NCI-H128 (cell line): ENCODE data around the gene CACNA1B.

Source experiments
- DNase-seq: peaks from one replicate; lab custom pipeline; 2025; ENCODE audit not compliant: unreplicated experiment; lab: John Stamatoyannopoulos, UW

The CACNA1B gene

GRCh38 chr9:137959641-137960411 lies 82.2 kb downstream of the CACNA1B start:
- no peak for DNase-seq

GRCh38 chr9:137960496-137960895 lies 82.9 kb downstream of the CACNA1B start:
- DNase-seq, result no peak

DNA sequence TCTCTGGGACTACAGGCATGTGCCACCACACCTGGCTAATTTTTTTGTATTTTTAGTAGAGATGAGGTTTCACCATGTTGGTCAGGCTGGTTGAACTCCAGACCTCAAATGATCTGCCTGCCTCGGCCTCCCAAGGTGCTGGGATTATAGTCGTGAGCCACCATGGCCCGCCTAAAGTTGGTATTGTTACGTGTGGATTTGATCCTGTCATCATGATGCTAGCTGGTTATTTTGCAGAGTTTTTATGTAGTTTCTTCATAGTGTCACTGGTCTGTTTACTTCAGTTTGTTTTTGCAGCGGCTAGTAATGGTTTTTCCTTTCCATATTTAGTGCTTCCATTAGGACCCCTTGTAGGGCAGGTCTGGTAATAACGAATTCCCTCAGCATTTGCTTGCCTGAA lies 85.9 kb downstream of the CACNA1B start:
- no peak for DNase-seq

GRCh38 chr9:137965177-137965795 lies 87.7 kb downstream of the CACNA1B start:
- DNase-seq, result no peak

DNA sequence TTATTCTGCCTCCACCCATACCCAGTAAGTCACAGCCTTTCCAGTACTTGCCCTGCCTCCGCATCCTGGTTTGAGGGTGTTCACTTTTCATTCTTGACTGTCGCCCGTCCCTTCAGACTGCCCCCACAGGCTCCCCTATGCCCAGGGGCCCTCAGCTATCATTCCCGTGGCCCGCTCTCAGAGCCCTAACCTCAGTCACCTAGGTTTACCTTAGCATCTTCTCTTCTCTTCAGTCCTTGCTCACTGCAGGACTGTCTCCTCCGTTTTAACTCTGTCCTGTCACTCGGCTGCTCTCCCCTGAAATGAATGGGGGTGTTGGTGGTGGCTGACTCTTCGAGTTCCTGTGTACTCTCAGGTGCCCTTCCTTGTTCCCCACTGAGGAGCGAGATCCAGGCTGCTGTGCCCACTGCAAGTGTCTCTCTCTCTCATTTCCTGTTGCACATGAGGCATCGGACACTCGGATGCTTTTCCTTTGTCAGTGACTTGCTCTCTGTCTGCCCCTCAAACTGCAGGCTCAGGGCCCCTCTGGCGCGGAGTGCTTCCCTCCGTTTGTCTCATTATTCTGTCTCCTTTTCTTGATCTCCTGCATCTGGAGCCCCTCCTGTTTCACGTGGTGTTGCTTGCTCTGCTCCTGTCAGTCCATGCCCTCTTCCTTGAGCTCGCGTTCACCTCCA lies 89.8 kb downstream of the CACNA1B start:
- DNase-seq, result no peak

DNA sequence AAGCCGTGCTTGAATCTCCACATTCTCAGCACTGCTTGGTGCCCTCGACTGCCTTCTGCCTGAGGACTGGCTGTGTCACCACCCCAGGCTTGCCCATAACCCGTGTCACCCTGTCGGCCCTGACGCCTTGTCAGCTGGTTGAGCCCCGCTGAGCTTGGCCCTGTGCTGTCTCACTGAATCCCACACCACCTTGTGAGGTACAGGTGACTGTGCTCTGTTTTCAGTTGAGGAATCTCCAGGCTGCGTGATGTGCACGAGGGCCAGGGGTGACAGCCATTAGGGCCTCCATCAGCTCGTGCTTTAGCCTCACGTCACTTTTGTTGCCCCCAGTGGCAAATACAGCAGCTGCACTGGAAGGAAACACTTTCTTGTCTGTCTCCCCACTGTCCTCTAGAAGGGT lies 90.7 kb downstream of the CACNA1B start:
- no peak for DNase-seq

DNA sequence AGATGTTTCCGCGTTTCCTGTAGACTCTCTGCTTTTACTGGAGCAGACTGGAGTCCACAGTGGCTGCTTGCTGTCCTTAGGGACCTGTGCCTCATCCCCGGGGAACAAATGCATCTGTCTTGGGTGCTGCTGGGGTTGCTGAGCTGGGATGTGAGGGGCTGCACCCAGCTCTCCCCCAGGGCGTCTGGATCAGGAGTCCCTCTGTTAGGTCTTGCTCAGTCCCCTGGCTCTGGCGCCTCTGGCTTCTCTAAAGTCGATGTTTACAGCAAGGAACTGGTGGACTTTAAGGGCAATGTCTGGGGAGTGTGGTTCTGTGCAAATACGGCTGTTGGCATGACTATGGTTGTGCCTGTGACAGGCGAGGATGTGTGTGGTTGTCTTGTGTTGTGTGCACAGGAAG lies 91.4 kb downstream of the CACNA1B start:
- DNase-seq, result no peak

DNA sequence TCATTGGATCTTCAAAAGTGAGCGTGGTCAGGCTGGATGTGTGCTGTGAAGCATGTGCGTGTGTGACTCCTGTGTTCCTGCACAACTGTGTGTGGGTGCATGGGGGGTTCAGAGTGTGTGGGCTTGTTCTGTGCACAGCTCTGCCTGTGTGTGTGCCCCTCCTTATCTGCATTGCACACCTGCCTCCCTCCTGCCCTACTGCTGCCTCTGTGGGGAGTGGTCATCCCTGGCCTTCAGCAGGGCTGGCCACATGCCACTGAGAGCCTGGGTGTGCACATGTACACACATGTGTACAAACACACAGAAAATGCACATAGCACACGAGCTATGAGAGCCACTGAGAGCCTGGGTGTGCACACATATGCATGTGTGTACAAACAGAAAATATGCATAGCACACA lies 92.1 kb downstream of the CACNA1B start:
- DNase-seq, result no peak

DNA sequence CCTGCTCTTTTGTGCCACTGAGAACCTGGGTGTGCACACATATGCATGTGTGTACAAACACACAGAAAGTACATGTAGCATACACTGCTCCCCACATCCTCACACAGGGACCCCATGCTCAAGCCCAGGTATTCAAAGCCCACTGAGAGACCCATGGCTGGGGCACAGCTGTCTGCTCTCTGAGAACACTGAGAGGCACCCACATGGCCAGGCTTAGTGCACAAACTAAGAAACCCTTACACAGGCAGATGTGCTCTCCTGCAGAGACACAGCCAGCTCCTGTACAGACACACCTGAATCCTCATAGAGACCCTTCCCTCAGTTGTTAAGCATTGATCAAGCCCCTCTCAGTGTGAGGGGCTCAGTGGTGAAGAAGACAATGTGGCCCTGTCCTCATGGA lies 92.5 kb downstream of the CACNA1B start:
- no peak for DNase-seq

GRCh38 chr9:137970686-137971476 lies 93.3 kb downstream of the CACNA1B start:
- no peak for DNase-seq

DNA sequence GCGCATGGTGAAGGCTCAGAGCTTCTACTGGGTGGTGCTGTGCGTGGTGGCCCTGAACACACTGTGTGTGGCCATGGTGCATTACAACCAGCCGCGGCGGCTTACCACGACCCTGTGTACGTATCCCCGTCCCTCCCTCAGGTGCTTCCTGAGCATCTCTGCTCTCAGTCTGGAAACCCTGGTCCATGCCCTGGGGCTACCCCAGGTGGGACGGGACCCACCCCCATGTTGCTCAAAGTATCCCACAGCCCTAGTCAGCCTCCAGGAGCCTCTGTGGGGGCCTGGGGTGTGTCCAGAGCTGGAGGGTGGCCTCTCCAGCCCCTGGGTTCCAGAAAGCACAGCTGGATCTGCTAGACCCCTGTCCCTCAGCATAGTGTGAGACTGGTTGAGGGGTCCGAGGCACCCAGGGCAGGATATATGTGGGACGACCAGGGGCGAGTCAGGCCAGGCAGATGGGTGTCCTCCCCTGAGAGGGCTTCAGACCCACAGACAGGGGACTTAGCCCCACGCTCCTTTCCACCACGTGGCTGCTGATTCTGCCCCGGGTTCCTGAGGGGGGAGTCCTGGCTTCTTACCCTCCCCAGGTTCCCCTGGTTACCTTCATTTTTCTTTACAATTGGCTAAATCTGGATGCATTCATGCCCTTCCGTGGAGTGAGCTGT lies 94.0 kb downstream of the CACNA1B start:
- no peak for DNase-seq

- DNase-seq, result no peak
Measured at GRCh38 chr9:137972355-137972987, 94.9 kb downstream of the CACNA1B start.

DNA sequence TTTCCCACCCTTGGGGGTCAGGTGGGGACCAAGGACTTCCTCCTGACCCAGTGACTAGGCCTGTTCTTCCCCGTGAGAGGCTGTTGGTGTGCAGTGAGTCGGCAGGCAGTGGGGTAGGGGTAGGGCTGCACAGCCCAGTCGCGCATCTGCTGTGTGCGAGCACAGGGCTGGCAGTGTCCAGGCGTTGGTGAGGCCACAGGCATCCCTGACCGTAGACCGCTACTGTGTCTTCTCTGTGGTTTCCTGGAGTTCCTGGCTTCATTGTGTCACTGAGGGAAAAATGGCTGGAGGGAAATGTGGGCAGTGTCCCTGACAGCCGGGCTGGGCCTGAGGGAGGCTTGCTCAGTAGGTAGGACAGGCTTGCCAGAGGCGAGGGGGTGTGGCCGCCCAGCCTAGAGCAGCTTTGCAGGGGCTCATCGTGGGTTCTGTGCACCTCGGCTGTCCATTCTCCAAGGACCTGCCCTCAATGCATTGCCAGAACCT lies 95.4 kb downstream of the CACNA1B start:
- no peak for DNase-seq

DNA sequence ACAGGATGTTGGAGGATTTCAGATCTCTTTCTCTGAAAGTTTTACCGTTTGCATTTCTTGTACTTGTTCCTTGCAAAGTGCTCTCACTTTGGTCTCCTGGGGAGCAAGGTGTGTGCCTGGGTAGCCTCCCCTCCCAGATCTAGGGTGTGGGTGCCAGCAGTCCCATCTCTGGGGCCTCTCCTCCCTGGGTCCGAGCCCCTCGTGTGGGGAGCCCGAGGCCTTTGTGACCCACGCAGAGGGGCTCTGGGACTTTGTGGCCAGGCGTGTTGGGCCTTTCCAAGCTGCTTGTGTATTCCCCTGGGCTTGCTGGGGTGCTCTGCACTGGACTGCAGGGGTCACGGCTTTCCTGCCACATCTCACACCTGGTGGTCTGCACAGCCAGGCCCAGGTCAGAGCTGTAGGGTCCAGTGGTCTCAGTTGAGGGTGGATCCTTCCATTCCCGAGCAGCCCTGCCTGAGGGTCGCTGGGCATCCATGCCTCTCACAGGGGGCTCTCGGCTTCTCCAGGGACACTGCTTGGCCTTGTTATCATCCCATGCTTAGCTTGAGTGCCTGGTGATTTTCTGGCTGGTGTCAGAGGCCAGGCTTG lies 96.3 kb downstream of the CACNA1B start:
- DNase-seq, result no peak

GRCh38 chr9:137974746-137975526 lies 97.4 kb downstream of the CACNA1B start:
- DNase-seq, result no peak

GRCh38 chr9:137975527-137975913 lies 97.9 kb downstream of the CACNA1B start:
- no peak for DNase-seq

DNA sequence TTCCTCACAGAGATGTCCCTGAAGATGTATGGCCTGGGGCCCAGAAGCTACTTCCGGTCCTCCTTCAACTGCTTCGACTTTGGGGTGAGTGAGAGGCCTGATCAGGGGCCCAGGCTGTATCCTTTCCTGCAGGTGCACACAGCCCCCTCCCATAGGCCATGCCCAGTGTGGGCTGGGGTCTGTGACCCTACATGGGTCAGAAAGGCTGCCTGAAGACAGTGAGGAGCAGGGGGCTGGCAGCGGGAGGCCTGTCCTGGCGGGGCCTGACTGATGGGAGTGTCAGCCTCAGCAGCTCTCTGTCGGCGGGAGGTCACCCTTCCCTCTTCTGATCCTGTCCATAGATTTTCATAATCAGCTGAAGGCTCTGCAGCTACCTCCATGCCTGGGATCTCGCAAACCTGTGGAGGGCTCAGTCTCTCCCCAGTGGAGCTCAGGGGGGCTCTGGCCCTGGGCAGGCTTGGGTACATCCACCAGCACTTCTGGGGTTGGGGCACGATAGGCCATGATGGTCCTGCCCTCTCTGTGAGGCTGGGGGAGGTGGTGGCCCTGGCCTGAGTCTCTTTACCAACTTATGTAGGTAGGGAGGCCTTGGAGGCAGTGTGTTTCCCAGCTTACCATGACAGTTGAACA lies 98.5 kb downstream of the CACNA1B start:
- no peak for DNase-seq

DNA sequence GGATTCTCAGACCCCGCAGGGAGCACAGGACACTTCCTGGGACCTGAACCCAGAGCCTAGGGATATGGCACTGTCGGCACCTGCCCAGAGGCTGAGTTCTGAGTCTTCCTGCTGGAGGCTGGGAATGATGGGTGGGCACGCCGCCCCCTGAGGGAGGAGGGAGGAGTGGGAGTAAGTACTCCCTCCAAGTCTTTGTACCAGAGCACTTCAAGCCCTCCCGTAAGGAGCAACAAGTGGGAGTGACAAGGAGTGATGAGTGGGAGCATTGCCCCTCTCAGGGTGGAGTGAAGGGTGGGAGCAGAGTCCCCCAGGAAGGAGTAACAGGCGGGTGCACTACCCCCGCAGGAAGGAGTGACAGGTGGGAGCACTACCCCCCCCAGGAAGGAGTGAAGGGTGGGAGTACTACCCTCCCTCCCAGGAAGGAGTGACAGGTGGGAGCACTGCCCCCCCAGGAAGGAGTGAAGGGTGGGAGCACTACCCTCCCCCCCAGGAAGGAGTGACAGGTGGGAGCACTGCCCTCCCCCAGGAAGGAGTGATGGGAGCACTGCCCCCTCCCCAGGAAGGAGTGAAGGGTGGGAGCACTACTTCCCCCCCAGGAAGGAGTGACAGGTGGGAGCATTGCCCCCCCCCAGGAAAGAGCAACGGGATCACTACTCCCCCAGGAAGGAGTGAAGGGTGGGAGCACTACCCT lies 100.1 kb downstream of the CACNA1B start:
- no peak for DNase-seq
